Nephron progenitor cell (in vitro differentiated cells): Measurements from ENCODE around the gene SYT3.

Source experiments
- DNase-seq: peaks from one replicate; pipeline ENCODE4 v3.0.0; 2021
- H3K27ac Mint-ChIP-seq: 2 replicates; pipeline ENCODE4 v1.8.0; 2021; ENCODE audit warnings: mild to moderate bottlenecking, moderate library complexity, mixed read lengths
- H3K27me3 Mint-ChIP-seq: 2 replicates; pipeline ENCODE4 v1.8.0; 2021; ENCODE audit warnings: mild to moderate bottlenecking, low read depth, mixed read lengths; ENCODE audit not compliant: poor library complexity
- H3K36me3 Mint-ChIP-seq: 2 replicates; pipeline ENCODE4 v1.8.0; 2021; ENCODE audit warnings: low read depth, mixed read lengths
- H3K4me1 Mint-ChIP-seq: 2 replicates; pipeline ENCODE4 v1.8.0; 2021; ENCODE audit warnings: mixed read lengths
- H3K4me3 Mint-ChIP-seq: 2 replicates; pipeline ENCODE4 v1.8.0; 2021; ENCODE audit warnings: mild to moderate bottlenecking, moderate library complexity, mixed read lengths
- H3K9me3 Mint-ChIP-seq: 2 replicates; pipeline ENCODE4 v1.8.0; 2021; ENCODE audit warnings: mild to moderate bottlenecking, moderate library complexity, mixed read lengths
- CTCF ChIP-seq: fragments of 200-600 bp; sonication (generic); IDR thresholded peaks from 2 replicates; pipeline ENCODE4 v1.5.0; 2021; ENCODE audit warnings: antibody characterized with exemption

Gene SYT3

GRCh38 chr19:50629801-50630200, 9.9 kb downstream of the SYT3 start:
- no peak for DNase-seq
- no peak for TF ChIP-seq CTCF
- Mint-ChIP-seq H3K4me3 (no peak overlapping the region), H3K4me1 (peaks cover 6% of the 10 kb centered on the region), H3K36me3 (no peaks in the 10 kb centered on the region), H3K9me3 (peaks cover 20% of the 10 kb centered on the region), H3K27me3 (peaks cover 46% of the 10 kb centered on the region), H3K27ac (no peak overlapping the region)

GRCh38 chr19:50629194-50629593, 10.5 kb downstream of the SYT3 start:
- Mint-ChIP-seq H3K4me3 (no peak overlapping the region), H3K27ac (no peak overlapping the region), H3K27me3 (peaks cover 44% of the 10 kb centered on the region), H3K9me3 (peaks cover 14% of the 10 kb centered on the region), H3K4me1 (peaks cover 6% of the 10 kb centered on the region), H3K36me3 (no peaks in the 10 kb centered on the region)
- TF ChIP-seq CTCF = no peak
- no peak for DNase-seq

GRCh38 chr19:50628551-50628950, 11.1 kb downstream of the SYT3 start:
- H3K4me1 Mint-ChIP-seq = peaks cover 6% of the 10 kb centered on the region
- DNase-seq = no peak
- H3K27ac Mint-ChIP-seq = no peak overlapping the region
- H3K36me3 Mint-ChIP-seq = no peaks in the 10 kb centered on the region
- H3K27me3 Mint-ChIP-seq = peaks cover 44% of the 10 kb centered on the region
- peaks cover 8% of the 10 kb centered on the region for H3K9me3 Mint-ChIP-seq
- no peak for TF ChIP-seq CTCF
- no peak overlapping the region for H3K4me3 Mint-ChIP-seq

- TF ChIP-seq CTCF = no peak
These were observed 11.5 kb downstream of the SYT3 start for GRCh38 chr19:50628146-50628545.

GRCh38 chr19:50626795-50627194, 12.9 kb downstream of the SYT3 start:
- no peak for TF ChIP-seq CTCF
- Mint-ChIP-seq H3K4me3 (no peak overlapping the region), H3K36me3 (no peaks in the 10 kb centered on the region), H3K4me1 (peaks cover 6% of the 10 kb centered on the region), H3K27ac (no peak overlapping the region), H3K27me3 (peaks cover 41% of the 10 kb centered on the region), H3K9me3 (no peaks in the 10 kb centered on the region)
- DNase-seq = no peak

More at GRCh38 chr19:50628146-50628545, 11.5 kb downstream of the SYT3 start:
- Mint-ChIP-seq H3K36me3 (no peaks in the 10 kb centered on the region), H3K4me3 (no peak overlapping the region), H3K4me1 (peaks cover 6% of the 10 kb centered on the region), H3K9me3 (peaks cover 4% of the 10 kb centered on the region), H3K27me3 (peaks cover 45% of the 10 kb centered on the region), H3K27ac (no peak overlapping the region)
- DNase-seq = no peak

- no peaks in the 10 kb centered on the region for H3K36me3 Mint-ChIP-seq
These were observed 13.7 kb downstream of the SYT3 start for GRCh38 chr19:50626011-50626410.

More at GRCh38 chr19:50626011-50626410, 13.7 kb downstream of the SYT3 start:
- Mint-ChIP-seq H3K27me3 (peaks cover 34% of the 10 kb centered on the region), H3K9me3 (no peaks in the 10 kb centered on the region), H3K4me1 (peaks cover 6% of the 10 kb centered on the region), H3K4me3 (no peak overlapping the region), H3K27ac (no peak overlapping the region)
- TF ChIP-seq CTCF = no peak
- DNase-seq = no peak
